ENCODE results near the gene NUCB2.
A peak's percentile ranks its signal among the peaks of the same experiment; 100 is the strongest.

Gene NUCB2

DNA sequence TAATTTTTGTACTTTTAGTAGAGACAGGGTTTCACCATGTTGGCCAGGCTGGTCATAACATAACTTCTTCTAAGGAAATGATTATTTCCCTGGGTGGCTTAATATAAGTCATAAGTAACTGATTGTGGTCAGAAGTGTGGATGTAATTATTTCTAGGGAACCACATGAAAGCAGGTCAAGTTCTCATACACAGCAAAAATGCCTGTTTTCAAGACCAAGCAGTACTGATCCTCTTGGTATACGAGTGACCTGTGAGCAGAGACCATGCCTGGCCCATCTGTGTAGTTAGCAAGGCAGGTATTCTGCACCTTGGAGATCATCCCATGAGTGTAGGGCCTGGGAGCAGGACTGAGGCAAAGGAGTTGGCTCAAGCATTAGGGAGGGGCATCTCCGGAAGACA, 32.5 kb upstream of the NUCB2 start:
- Histone ChIP-seq H3K27ac (no peak overlapping the region), H3K4me3 (no peak overlapping the region), H3K9me3 (no peaks in the 10 kb centered on the region), H3K9ac (no peak overlapping the region), H3K36me3 (no peaks in the 10 kb centered on the region), H3K4me2 (peak overlapping the region; percentile 31), H4K20me1 (no peaks in the 10 kb centered on the region), H3K4me1 (peaks cover 24% of the 10 kb centered on the region), H3K27me3 (no peaks in the 10 kb centered on the region)
- TF ChIP-seq Cebpa-rat (IDR thresholded peaks at IDR 0.05), result no peak

DNA sequence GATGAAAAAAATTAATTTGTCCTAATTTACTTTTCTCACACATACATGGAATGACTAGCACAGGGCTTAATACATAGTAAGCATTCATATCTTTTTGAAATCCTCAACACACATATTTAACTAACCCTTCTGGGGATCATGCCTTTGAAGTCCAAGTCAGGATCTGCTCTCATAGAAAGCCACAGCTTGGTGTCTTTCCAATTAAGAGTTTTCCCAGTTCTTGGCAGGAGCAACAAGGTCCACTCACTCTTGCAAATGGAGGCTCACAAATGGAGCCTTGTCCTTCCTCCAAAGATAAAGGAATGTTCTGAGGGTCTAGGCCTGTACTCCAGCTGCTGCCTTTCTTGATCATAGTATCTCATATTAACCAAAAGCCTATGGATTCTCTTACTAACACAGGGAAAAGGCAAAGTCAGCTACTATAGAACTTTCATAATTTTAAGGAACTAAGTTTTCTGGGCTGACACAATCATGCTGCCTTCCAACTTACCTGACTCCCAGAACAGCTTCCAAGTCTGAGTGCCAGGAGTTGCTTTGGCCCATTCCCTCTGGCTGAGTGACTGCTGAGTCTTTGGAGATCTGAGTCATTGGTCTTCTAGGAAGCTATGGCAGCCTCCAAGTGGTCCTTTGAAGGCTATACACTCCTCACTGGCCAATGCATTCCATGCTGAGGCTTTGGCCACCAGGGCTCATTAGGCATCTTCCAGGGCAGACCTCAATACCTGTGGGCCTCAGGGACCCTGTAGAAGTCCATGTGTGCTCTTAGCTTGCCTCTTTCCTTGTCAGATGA, 25.8 kb upstream of the NUCB2 start:
- no peaks in the 10 kb centered on the region for H3K36me3 ChIP-seq

GRCh38 chr11:17252704-17253103, 23.8 kb upstream of the NUCB2 start:
- Histone ChIP-seq H3K4me3 (no peak overlapping the region), H3K9ac (no peak overlapping the region), H4K20me1 (no peaks in the 10 kb centered on the region), H3K9me3 (no peaks in the 10 kb centered on the region), H3K4me1 (no peaks in the 10 kb centered on the region), H3K27ac (no peak overlapping the region), H3K4me2 (no peak overlapping the region), H3K36me3 (no peaks in the 10 kb centered on the region), H3K27me3 (no peaks in the 10 kb centered on the region)
- no peak for TF ChIP-seq Cebpa-rat (IDR thresholded peaks at IDR 0.05)

More for the DNA sequence above, 25.8 kb upstream of the NUCB2 start:
- TF ChIP-seq Cebpa-rat (IDR thresholded peaks at IDR 0.05), result no peak
- Histone ChIP-seq H3K9me3 (no peaks in the 10 kb centered on the region), H3K4me1 (no peaks in the 10 kb centered on the region), H3K4me3 (no peak overlapping the region), H3K27me3 (no peaks in the 10 kb centered on the region), H3K4me2 (no peak overlapping the region), H3K27ac (no peak overlapping the region), H3K9ac (no peak overlapping the region), H4K20me1 (no peaks in the 10 kb centered on the region)

DNA sequence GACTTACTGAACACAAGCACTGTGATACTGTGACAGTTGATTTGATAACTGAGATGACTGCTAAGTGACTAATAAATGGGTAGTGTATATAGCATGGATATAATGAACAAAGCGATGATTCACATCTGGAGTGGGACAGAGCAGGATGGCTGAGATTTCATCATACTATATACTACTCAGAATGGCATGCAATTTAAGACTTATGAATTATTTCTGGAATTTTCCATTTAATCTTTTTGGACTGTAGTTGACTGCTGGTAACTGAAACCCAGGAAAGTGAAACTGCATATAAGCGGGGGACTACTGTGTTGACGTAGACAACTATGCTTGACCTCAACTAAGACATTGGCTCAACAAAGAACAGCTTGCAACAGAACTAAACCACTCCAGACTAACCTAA, 20.0 kb upstream of the NUCB2 start:
- H3K4me1 ChIP-seq, result no peaks in the 10 kb centered on the region
- no peaks in the 10 kb centered on the region for H3K36me3 ChIP-seq
- no peaks in the 10 kb centered on the region for H3K9me3 ChIP-seq
- no peak overlapping the region for H3K4me3 ChIP-seq
- no peak for TF ChIP-seq Cebpa-rat (IDR thresholded peaks at IDR 0.05)
- no peak overlapping the region for H3K4me2 ChIP-seq
- no peak overlapping the region for H3K27ac ChIP-seq
- H3K27me3 ChIP-seq, result no peaks in the 10 kb centered on the region
- H4K20me1 ChIP-seq, result no peaks in the 10 kb centered on the region
- H3K9ac ChIP-seq, result no peak overlapping the region

- H3K4me3 ChIP-seq, result no peak overlapping the region
- TF ChIP-seq Cebpa-rat (IDR thresholded peaks at IDR 0.05), result no peak
- H3K27me3 ChIP-seq, result no peaks in the 10 kb centered on the region
- no peaks in the 10 kb centered on the region for H3K36me3 ChIP-seq
- H3K4me2 ChIP-seq, result no peak overlapping the region
- H4K20me1 ChIP-seq, result no peaks in the 10 kb centered on the region
- no peaks in the 10 kb centered on the region for H3K9me3 ChIP-seq
- no peaks in the 10 kb centered on the region for H3K4me1 ChIP-seq
- H3K27ac ChIP-seq, result no peak overlapping the region
- no peak overlapping the region for H3K9ac ChIP-seq
Observed at GRCh38 chr11:17257196-17257595, 19.3 kb upstream of the NUCB2 start.

DNA sequence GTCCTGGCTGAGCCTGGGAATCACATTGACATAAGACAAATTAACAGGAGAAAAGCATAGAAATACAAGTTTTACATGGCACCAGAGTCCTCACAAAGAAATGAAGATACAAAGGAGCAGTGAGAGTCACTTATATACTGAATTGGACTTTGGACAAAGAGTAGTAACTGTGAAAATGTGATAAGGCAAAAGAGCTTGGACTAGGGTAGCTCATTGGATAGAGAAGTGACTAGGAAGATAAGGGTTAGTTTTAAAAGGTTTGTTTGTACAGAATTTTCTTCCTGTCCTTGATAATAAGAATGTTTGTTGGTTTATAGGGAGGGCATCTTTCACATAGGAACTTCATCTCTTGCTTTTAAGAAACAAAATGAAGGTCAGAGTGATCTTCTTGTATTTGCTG, 17.9 kb upstream of the NUCB2 start:
- TF ChIP-seq Cebpa-rat (IDR thresholded peaks at IDR 0.05), result no peak
- Histone ChIP-seq H3K27ac (no peak overlapping the region), H3K4me1 (no peaks in the 10 kb centered on the region), H3K9ac (no peak overlapping the region), H3K27me3 (no peaks in the 10 kb centered on the region), H3K9me3 (no peaks in the 10 kb centered on the region), H4K20me1 (no peaks in the 10 kb centered on the region), H3K36me3 (no peaks in the 10 kb centered on the region), H3K4me3 (no peak overlapping the region), H3K4me2 (no peak overlapping the region)

GRCh38 chr11:17259519-17259918, 17.0 kb upstream of the NUCB2 start:
- no peak overlapping the region for H3K27ac ChIP-seq

GRCh38 chr11:17260020-17260419, 16.5 kb upstream of the NUCB2 start:
- Histone ChIP-seq H4K20me1 (no peaks in the 10 kb centered on the region), H3K4me1 (no peaks in the 10 kb centered on the region), H3K9me3 (no peaks in the 10 kb centered on the region), H3K4me2 (no peak overlapping the region), H3K27me3 (no peaks in the 10 kb centered on the region), H3K27ac (no peak overlapping the region), H3K4me3 (no peak overlapping the region), H3K9ac (no peak overlapping the region), H3K36me3 (no peaks in the 10 kb centered on the region)
- no peak for TF ChIP-seq Cebpa-rat (IDR thresholded peaks at IDR 0.05)

More at GRCh38 chr11:17259519-17259918, 17.0 kb upstream of the NUCB2 start:
- TF ChIP-seq Cebpa-rat (IDR thresholded peaks at IDR 0.05), result no peak
- Histone ChIP-seq H3K9ac (no peak overlapping the region), H3K27me3 (no peaks in the 10 kb centered on the region), H4K20me1 (no peaks in the 10 kb centered on the region), H3K9me3 (no peaks in the 10 kb centered on the region), H3K4me1 (no peaks in the 10 kb centered on the region), H3K36me3 (no peaks in the 10 kb centered on the region), H3K4me3 (no peak overlapping the region), H3K4me2 (no peak overlapping the region)

DNA sequence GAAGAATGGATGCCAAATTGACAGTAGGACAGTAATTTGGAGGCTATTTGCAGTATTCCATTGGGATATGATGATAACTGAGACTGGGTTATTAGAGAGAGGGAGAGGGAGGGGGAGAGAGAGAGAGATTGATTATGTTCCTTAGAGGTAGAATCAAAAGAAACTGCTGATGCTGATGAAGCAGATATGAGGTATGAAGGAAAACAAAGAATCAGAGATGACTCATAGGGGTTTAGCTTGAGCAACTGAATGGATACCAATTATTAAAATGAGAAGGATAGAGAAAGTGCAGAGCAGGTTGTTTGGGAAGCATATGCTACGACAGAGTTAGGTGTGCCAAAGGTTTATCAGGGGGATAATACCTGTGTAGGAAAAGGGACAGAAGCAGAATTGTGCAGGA, 12.8 kb upstream of the NUCB2 start:
- peaks cover 12% of the 10 kb centered on the region; the same call in 1 of the 2 replicates for H3K4me1 ChIP-seq

GRCh38 chr11:17266781-17267180, 9.8 kb upstream of the NUCB2 start:
- H3K9ac ChIP-seq, result no peak overlapping the region
- H3K4me2 ChIP-seq, result no peak overlapping the region
- no peaks in the 10 kb centered on the region for H3K27me3 ChIP-seq
- TF ChIP-seq Cebpa-rat (IDR thresholded peaks at IDR 0.05), result no peak
- H4K20me1 ChIP-seq, result no peaks in the 10 kb centered on the region
- H3K4me3 ChIP-seq, result no peak overlapping the region
- no peak overlapping the region for H3K27ac ChIP-seq
- no peaks in the 10 kb centered on the region for H3K36me3 ChIP-seq
- no peaks in the 10 kb centered on the region for H3K9me3 ChIP-seq
- peaks cover 15% of the 10 kb centered on the region; the same call in 1 of the 2 replicates for H3K4me1 ChIP-seq

More for the DNA sequence above, 12.8 kb upstream of the NUCB2 start:
- H3K4me3 ChIP-seq, result no peak overlapping the region
- no peaks in the 10 kb centered on the region for H4K20me1 ChIP-seq
- H3K9ac ChIP-seq, result no peak overlapping the region
- no peaks in the 10 kb centered on the region for H3K27me3 ChIP-seq
- H3K36me3 ChIP-seq, result no peaks in the 10 kb centered on the region
- H3K27ac ChIP-seq, result no peak overlapping the region
- H3K4me2 ChIP-seq, result no peak overlapping the region
- no peak for TF ChIP-seq Cebpa-rat (IDR thresholded peaks at IDR 0.05)
- H3K9me3 ChIP-seq, result no peaks in the 10 kb centered on the region

All from BLaER1 (cell line).